ENCODE results near the gene TMEM168.

DNA sequence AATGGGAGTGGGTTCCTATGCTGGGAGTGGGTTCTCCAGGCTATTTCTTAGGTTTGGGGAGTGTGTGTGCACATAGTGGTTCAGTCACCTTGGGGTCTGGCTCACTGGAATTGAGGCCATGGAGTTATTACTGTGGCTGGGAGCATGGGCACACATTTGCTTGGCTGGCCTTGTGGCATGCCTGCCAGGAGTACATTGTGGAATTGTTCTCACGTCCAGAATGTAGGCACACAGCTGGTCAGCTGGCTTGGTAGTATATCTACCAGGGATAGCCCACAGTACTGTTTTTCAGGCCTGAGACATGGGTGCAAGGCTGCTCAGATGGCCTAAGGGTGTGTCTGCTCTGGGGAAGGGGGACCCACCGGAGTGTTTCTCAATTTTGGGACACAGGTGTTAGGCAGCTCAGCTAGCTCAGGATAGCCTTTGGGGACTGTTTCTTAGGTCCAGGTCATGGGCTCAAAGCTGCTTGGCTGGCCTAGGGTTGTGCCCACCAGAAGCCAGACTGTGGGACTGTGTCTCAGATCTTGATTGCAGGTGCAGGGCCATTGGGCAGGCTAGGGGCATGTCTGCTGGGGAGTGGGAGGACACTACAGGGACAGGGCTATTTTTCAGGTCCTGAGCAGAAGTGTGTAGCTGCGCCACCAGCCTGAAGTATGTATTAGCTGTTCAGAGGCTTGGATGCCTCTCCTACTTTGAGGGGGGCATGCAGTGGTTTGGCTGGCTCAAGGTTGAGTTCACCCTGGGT is 50.6 kb downstream of the TMEM168 start:
- TF ChIP-seq, protein P1, sequence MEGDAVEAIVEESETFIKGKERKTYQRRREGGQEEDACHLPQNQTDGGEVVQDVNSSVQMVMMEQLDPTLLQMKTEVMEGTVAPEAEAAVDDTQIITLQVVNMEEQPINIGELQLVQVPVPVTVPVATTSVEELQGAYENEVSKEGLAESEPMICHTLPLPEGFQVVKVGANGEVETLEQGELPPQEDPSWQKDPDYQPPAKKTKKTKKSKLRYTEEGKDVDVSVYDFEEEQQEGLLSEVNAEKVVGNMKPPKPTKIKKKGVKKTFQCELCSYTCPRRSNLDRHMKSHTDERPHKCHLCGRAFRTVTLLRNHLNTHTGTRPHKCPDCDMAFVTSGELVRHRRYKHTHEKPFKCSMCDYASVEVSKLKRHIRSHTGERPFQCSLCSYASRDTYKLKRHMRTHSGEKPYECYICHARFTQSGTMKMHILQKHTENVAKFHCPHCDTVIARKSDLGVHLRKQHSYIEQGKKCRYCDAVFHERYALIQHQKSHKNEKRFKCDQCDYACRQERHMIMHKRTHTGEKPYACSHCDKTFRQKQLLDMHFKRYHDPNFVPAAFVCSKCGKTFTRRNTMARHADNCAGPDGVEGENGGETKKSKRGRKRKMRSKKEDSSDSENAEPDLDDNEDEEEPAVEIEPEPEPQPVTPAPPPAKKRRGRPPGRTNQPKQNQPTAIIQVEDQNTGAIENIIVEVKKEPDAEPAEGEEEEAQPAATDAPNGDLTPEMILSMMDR (IDR thresholded peaks at IDR 0.05), result no peak
- TF ChIP-seq POLR2A (IDR thresholded peaks at IDR 0.05), result no peak

Measured in breast epithelium (tissue), 3 donors.